Suppressor macrophage treated with lipopolysaccharide for 1 hour (primary cell): Measurements from ENCODE around the gene CCDC154.

Source experiments
- DNase-seq, 3 donors: peaks; one replicate each; pipeline ENCODE4 v3.0.0-alpha.2; 2020 to 2022

The CCDC154 gene

DNA sequence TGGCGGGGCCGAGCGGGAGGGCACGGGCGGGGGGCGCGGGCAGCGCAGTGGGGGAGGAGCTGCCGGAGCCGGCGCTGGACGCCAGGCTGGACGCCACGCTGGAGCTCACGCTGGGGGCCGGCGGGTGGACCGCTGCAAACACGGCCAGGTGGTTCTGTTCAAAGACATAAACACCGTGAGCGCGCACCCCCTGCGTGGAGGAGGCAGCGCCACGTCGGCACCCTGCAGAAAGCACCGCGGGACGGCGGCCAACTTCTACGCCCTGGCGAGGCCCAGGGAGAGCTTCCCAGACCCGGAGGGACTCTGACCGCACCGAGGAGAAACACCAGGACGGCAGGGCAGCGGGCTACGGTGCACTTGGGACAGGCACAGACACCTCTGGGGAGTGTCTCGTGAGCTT lies 59.1 kb downstream of the CCDC154 start:
- no peak for DNase-seq
